ENCODE data around the gene SAMHD1.
"Not testable (repeated sequence)": the region's sequence is repeated elsewhere in the genome, so short reads cannot be mapped to it uniquely, and the experiment has no call there.

Gene SAMHD1

GRCh38 chr20:36956016-36956415 lies 4.5 kb upstream of the SAMHD1 start:
- no peak for DNase-seq (ENCODE audit: low read depth in 2 of 2)

- no peak for DNase-seq (ENCODE audit: low read depth in 2 of 2)
These were observed 651 bp upstream of the SAMHD1 start for GRCh38 chr20:36951979-36952738.

- DNase-seq (ENCODE audit: low read depth in 2 of 2): no peak
These were observed 902 bp downstream of the SAMHD1 start for GRCh38 chr20:36950414-36951197.

GRCh38 chr20:36941401-36941835 lies 10.1 kb downstream of the SAMHD1 start:
- no peak for DNase-seq (ENCODE audit: low read depth in 2 of 2)

GRCh38 chr20:36937402-36937770 lies 14.1 kb downstream of the SAMHD1 start:
- DNase-seq (ENCODE audit: low read depth in 2 of 2): no peak

- DNase-seq (ENCODE audit: low read depth in 2 of 2): not testable (repeated sequence)
These were observed 14.6 kb downstream of the SAMHD1 start for GRCh38 chr20:36936761-36937401.

- no peak for DNase-seq (ENCODE audit: low read depth in 2 of 2)
These were observed 15.2 kb downstream of the SAMHD1 start for GRCh38 chr20:36936341-36936740.

GRCh38 chr20:36933571-36933970 lies 17.9 kb downstream of the SAMHD1 start:
- DNase-seq (ENCODE audit: low read depth in 2 of 2): not testable (repeated sequence)

GRCh38 chr20:36932476-36933426 lies 18.8 kb downstream of the SAMHD1 start:
- no peak for DNase-seq (ENCODE audit: low read depth in 2 of 2)

GRCh38 chr20:36932067-36932466 lies 19.4 kb downstream of the SAMHD1 start:
- not testable (repeated sequence) for DNase-seq (ENCODE audit: low read depth in 2 of 2)

- no peak for DNase-seq (ENCODE audit: low read depth in 2 of 2)
These were observed 21.8 kb downstream of the SAMHD1 start for GRCh38 chr20:36929691-36930090.

- no peak for DNase-seq (ENCODE audit: low read depth in 2 of 2)
These were observed 22.2 kb downstream of the SAMHD1 start for GRCh38 chr20:36929290-36929689.

- no peak for DNase-seq (ENCODE audit: low read depth in 2 of 2)
These were observed 23.8 kb downstream of the SAMHD1 start for GRCh38 chr20:36927704-36928103.

- DNase-seq (ENCODE audit: low read depth in 2 of 2): no peak
These were observed 24.8 kb downstream of the SAMHD1 start for GRCh38 chr20:36926653-36927200.

GRCh38 chr20:36925234-36925633 lies 26.3 kb downstream of the SAMHD1 start:
- DNase-seq (ENCODE audit: low read depth in 2 of 2): no peak

- DNase-seq (ENCODE audit: low read depth in 2 of 2): no peak
These were observed 27.1 kb downstream of the SAMHD1 start for GRCh38 chr20:36924167-36925045.

GRCh38 chr20:36920334-36920730 lies 31.2 kb downstream of the SAMHD1 start:
- DNase-seq (ENCODE audit: low read depth in 2 of 2): no peak

- no peak for DNase-seq (ENCODE audit: low read depth in 2 of 2)
These were observed 31.7 kb downstream of the SAMHD1 start for GRCh38 chr20:36919715-36920333.

- DNase-seq (ENCODE audit: low read depth in 2 of 2): no peak
These were observed 33.6 kb downstream of the SAMHD1 start for GRCh38 chr20:36917943-36918342.

- no peak for DNase-seq (ENCODE audit: low read depth in 2 of 2)
These were observed 34.3 kb downstream of the SAMHD1 start for GRCh38 chr20:36917240-36917639.

Measured in stimulated activated CD4-positive, alpha-beta T cell treated with anti-CD3 and anti-CD28 coated beads, Interleukin-1b, Interleukin-23, amount 100 ng/mL, for 1 hour (primary cell).